Ishikawa (cell line): ENCODE data around the gene APOBEC3H.

Experiments
- CREB1 ChIP-seq: IDR thresholded peaks from 2 replicates; pipeline ENCODE4 v1.6.1; 2012; ENCODE audit warnings: low read depth
- EP300 ChIP-seq: IDR thresholded peaks from 2 replicates; pipeline ENCODE4 v1.6.1; 2012; ENCODE audit warnings: borderline replicate concordance
- FOXM1 ChIP-seq: IDR thresholded peaks from 2 replicates; pipeline ENCODE4 v1.6.1; 2012; ENCODE audit warnings: low read depth, borderline replicate concordance
- NFIC ChIP-seq: IDR thresholded peaks from 2 replicates; pipeline ENCODE4 v1.6.1; 2012
- RAD21 ChIP-seq: IDR thresholded peaks from 2 replicates; pipeline ENCODE4 v1.6.1; 2012; ENCODE audit warnings: low read depth
- TAF1 ChIP-seq: IDR thresholded peaks from 2 replicates; pipeline ENCODE4 v1.6.1; 2012; ENCODE audit warnings: low read depth, mild to moderate bottlenecking
- TCF12 ChIP-seq: IDR thresholded peaks from 2 replicates; pipeline ENCODE4 v1.6.1; 2012; ENCODE audit warnings: low read depth
- TEAD4 ChIP-seq: IDR thresholded peaks from 2 replicates; pipeline ENCODE4 v1.6.1; 2012
- YY1 ChIP-seq: IDR thresholded peaks from 2 replicates; pipeline ENCODE4 v1.6.1; 2012; ENCODE audit warnings: low read depth
- ZBTB7A ChIP-seq: IDR thresholded peaks from 2 replicates; pipeline ENCODE4 v1.6.1; 2012; ENCODE audit warnings: low read depth
- TF ChIP-seq, protein P1 (sequence below): IDR thresholded peaks from 2 replicates; pipeline ENCODE4 v1.6.1; 2012

DNA sequence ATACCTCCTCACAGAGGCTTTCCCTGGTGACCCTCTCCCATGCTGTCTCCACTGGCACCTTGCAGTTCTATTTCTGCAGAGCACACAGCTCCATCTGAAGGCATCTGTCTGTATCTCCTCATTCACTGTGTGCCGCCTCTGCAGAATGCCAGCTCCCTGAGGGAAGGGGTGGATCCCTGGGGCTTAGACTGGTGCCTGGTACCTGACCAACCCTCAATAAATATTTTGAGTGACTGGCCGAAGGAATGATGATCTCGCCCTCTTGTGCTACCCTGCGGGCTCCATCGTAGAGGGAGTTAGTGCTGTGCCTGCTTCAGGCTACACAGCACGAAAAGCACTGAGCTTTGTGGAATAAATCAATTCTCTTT, 53.8 kb downstream of the APOBEC3H start:
- no peak for TF ChIP-seq NFIC
- TF ChIP-seq ZBTB7A: no peak
- no peak for TF ChIP-seq TEAD4
- TF ChIP-seq FOXM1: no peak
- TF ChIP-seq EP300: no peak
- TF ChIP-seq YY1: no peak
- no peak for TF ChIP-seq TAF1
- TF ChIP-seq, protein P1, sequence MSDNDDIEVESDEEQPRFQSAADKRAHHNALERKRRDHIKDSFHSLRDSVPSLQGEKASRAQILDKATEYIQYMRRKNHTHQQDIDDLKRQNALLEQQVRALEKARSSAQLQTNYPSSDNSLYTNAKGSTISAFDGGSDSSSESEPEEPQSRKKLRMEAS: no peak
- TF ChIP-seq CREB1: no peak
- no peak for TF ChIP-seq TCF12
- TF ChIP-seq RAD21: no peak
